SKM-1 (cell line): ENCODE measurements around the gene OSBPL9.
"Not testable (repeated sequence)": the region's sequence is repeated elsewhere in the genome, so short reads cannot be mapped to it uniquely, and the experiment has no call there.

Experiments
- DNase-seq: peaks from one replicate; lab custom pipeline; 2025; ENCODE audit not compliant: unreplicated experiment; lab: John Stamatoyannopoulos, UW

Gene OSBPL9

GRCh38 chr1:51607681-51608095 lies 9.2 kb upstream of the OSBPL9 start:
- DNase-seq = no peak

GRCh38 chr1:51610104-51610503 lies 6.8 kb upstream of the OSBPL9 start:
- not testable (repeated sequence) for DNase-seq

- no peak for DNase-seq
These were observed 6.3 kb upstream of the OSBPL9 start for GRCh38 chr1:51610637-51611036.

- DNase-seq = no peak
These were observed 4.4 kb upstream of the OSBPL9 start for GRCh38 chr1:51612447-51612961.

GRCh38 chr1:51615780-51616291 lies 1.1 kb upstream of the OSBPL9 start:
- no peak for DNase-seq

GRCh38 chr1:51616490-51616889 lies 402 bp upstream of the OSBPL9 start:
- DNase-seq = no peak

- DNase-seq = no peak
These were observed 1.8 kb downstream of the OSBPL9 start for GRCh38 chr1:51618715-51619114.

GRCh38 chr1:51620470-51620869 lies 3.6 kb downstream of the OSBPL9 start:
- DNase-seq = no peak

GRCh38 chr1:51621161-51621560 lies 4.3 kb downstream of the OSBPL9 start:
- no peak for DNase-seq

GRCh38 chr1:51621841-51622454 lies 5.1 kb downstream of the OSBPL9 start:
- no peak for DNase-seq

GRCh38 chr1:51622455-51622913 lies 5.6 kb downstream of the OSBPL9 start:
- DNase-seq = no peak

- no peak for DNase-seq
These were observed 6.1 kb downstream of the OSBPL9 start for GRCh38 chr1:51623025-51623424.

- DNase-seq = no peak
These were observed 6.6 kb downstream of the OSBPL9 start for GRCh38 chr1:51623450-51623849.

GRCh38 chr1:51624855-51625254 lies 8.0 kb downstream of the OSBPL9 start:
- no peak for DNase-seq

GRCh38 chr1:51627672-51628071 lies 10.8 kb downstream of the OSBPL9 start:
- DNase-seq = no peak

- no peak for DNase-seq
These were observed 12.1 kb downstream of the OSBPL9 start for GRCh38 chr1:51628715-51629590.

- no peak for DNase-seq
These were observed 13.0 kb downstream of the OSBPL9 start for GRCh38 chr1:51629918-51630317.

GRCh38 chr1:51630393-51630792 lies 13.5 kb downstream of the OSBPL9 start:
- DNase-seq = no peak

GRCh38 chr1:51630922-51631321 lies 14.0 kb downstream of the OSBPL9 start:
- DNase-seq = no peak

GRCh38 chr1:51631747-51632146 lies 14.9 kb downstream of the OSBPL9 start:
- no peak for DNase-seq

- no peak for DNase-seq
These were observed 17.7 kb downstream of the OSBPL9 start for GRCh38 chr1:51634618-51635017.

GRCh38 chr1:51635615-51636014 lies 18.7 kb downstream of the OSBPL9 start:
- DNase-seq = no peak
